Activated B cell treated with CpG ODN at 0.5 μM for 24 hours (primary cell): Measurements from ENCODE around the gene IL4. TPM values are rescaled to one million over a fixed set of nuclear protein-coding genes. Genes with fewer than 3 reads are reported as not detected.

Experiments used
- ATAC-seq: fragments of 200-7000 bp; cut with Tn5 transposase; one replicate; pipeline ENCODE4 v1.10.0; 2021; ENCODE audit warnings: low read depth, mild to moderate bottlenecking, moderate library complexity
- CTCF ChIA-PET: fragments of 350-600 bp; sonication (Branson Sonifier 250); formaldehyde crosslinking; loops from one replicate; lab custom pipeline; 2021; ENCODE audit warnings: antibody characterized with exemption; lab: Charles Lee
- POLR2A ChIA-PET: fragments of 350-600 bp; sonication (Branson Sonifier 250); formaldehyde crosslinking; loops from one replicate; lab custom pipeline; 2021; ENCODE audit warnings: antibody characterized with exemption; lab: Charles Lee
- DNase-seq: peaks from one replicate; pipeline ENCODE4 v3.0.0; 2022
- H3K27ac Mint-ChIP-seq: one replicate; pipeline ENCODE4 v1.8.0; 2020; ENCODE audit warnings: mixed read lengths
- H3K27me3 Mint-ChIP-seq: one replicate; pipeline ENCODE4 v1.8.0; 2021; ENCODE audit warnings: mixed read lengths
- H3K36me3 Mint-ChIP-seq: one replicate; pipeline ENCODE4 v1.8.0; 2021; ENCODE audit warnings: low read depth, mixed read lengths
- H3K4me1 Mint-ChIP-seq: one replicate; pipeline ENCODE4 v1.8.0; 2021; ENCODE audit warnings: mixed read lengths
- H3K4me3 Mint-ChIP-seq: one replicate; pipeline ENCODE4 v1.8.0; 2020; ENCODE audit warnings: mild to moderate bottlenecking, mixed read lengths
- H3K9me3 Mint-ChIP-seq: one replicate; pipeline ENCODE4 v1.8.0; 2020; ENCODE audit warnings: mixed read lengths
- intact Hi-C: fragments of 100-400 bp; cut with micrococcal nuclease; formaldehyde crosslinking; loops from one replicate; pipeline ENCODE4 v1.15.1; 2024
- total RNA-seq: library from RNA; stranded (reverse); gene quantifications from 2 replicates; pipeline ENCODE4 v1.2.3, GENCODE V29; 2022
- TF ChIP-seq, protein P1 (sequence below): fragments of 200-600 bp; IDR thresholded peaks from one replicate; pipeline ENCODE4 v1.8.0; 2022; ENCODE audit warnings: antibody characterized with exemption, mild to moderate bottlenecking

IL4 gene
- total RNA-seq, 1 donor from 2014 or later: not detected

DNA sequence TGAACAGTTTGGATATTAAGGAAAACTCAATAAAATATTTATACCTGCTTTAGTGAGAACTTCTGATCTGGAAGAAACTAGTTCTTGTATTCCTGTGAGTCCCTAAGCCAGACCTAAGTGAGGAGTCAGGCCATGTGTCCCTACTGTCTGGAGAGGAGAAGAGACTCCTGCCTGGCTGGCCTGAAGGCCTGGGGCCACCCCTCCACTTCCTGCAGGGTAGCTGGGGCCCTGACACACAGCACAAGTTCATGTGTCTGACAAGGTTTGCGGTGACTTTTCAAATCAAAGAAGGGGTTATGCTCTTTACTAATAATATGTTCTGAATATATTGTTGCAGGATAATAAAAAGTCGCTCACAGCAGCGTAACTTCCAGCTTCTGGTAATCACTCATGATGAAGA, 31.9 kb upstream of the IL4 start:
- ChIA-PET POLR2A (no interaction called here), CTCF (no interaction called here)
- Mint-ChIP-seq H3K4me1 (no peaks in the 10 kb centered on the region), H3K9me3 (no peaks in the 10 kb centered on the region), H3K27me3 (no peaks in the 10 kb centered on the region), H3K36me3 (peaks cover 69% of the 10 kb centered on the region), H3K27ac (no peak overlapping the region), H3K4me3 (no peak overlapping the region)
- TF ChIP-seq, protein P1, sequence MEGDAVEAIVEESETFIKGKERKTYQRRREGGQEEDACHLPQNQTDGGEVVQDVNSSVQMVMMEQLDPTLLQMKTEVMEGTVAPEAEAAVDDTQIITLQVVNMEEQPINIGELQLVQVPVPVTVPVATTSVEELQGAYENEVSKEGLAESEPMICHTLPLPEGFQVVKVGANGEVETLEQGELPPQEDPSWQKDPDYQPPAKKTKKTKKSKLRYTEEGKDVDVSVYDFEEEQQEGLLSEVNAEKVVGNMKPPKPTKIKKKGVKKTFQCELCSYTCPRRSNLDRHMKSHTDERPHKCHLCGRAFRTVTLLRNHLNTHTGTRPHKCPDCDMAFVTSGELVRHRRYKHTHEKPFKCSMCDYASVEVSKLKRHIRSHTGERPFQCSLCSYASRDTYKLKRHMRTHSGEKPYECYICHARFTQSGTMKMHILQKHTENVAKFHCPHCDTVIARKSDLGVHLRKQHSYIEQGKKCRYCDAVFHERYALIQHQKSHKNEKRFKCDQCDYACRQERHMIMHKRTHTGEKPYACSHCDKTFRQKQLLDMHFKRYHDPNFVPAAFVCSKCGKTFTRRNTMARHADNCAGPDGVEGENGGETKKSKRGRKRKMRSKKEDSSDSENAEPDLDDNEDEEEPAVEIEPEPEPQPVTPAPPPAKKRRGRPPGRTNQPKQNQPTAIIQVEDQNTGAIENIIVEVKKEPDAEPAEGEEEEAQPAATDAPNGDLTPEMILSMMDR: no peak
- no peak for ATAC-seq
- DNase-seq: no peak
- intact Hi-C loops: no loop called here

DNA sequence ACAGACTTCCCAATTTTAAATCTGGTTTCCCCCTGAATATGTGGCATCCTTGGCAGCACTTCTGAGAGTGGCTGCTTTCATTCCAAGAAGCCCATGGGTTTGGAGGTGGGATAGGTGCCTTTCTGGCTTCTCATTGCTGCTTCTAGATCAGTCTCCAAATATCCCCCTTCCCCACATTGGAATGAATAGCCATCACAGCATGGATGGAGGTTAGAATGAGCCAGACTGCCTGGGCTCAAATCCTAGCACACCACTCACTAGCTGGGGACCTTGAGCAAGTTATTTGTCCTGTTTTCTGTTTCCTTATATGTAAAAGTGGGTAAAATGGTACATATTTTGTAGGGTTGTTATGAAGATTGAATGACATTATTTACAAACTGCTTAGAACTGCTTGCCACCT, 29.6 kb upstream of the IL4 start:
- Mint-ChIP-seq H3K27ac (no peak overlapping the region), H3K4me3 (no peak overlapping the region)
- no peak for ATAC-seq

DNA sequence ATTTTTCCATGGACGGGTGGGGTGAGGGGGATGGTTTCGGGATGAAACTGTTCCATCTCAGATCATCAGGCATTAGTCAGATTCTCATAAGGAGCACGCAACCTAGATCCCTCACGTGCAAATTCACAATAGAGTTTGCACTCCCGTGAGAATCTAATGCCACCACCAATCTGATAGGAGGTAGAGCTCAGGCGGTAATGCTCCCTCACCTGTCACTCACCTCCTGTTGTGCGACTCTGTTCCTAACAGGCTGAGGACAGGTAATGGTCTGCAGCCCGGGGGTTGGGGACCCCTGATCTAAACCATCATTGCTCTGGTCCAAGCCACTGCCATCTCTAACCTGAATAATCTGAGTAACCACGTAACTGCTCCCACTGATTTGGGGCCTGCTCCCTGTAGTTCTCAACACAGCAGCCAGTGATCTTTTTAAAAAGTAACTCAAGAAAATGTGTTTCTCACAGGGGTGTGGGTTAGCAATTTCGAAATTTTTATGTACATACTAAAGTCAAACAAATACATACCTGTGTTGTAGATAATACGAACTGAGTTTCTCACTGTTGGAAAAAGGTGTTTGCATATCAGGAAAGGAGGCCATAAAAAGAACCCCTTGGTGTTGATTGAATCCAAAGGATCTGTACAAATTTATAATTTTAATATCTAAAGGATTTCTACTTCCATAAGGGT, 27.1 kb upstream of the IL4 start:
- Mint-ChIP-seq H3K27ac (no peak overlapping the region), H3K4me3 (no peak overlapping the region), H3K9me3 (peaks cover 13% of the 10 kb centered on the region), H3K36me3 (peaks cover 30% of the 10 kb centered on the region), H3K4me1 (no peaks in the 10 kb centered on the region), H3K27me3 (no peaks in the 10 kb centered on the region)
- TF ChIP-seq, protein P1: no peak
- no peak for ATAC-seq
- ChIA-PET CTCF (interaction anchor here (1.1 kb wide), 1 partner anchor 35 kb away, joined by 3 read pairs; no protein-coding TSS in a partner anchor), POLR2A (no interaction called here)
- DNase-seq: no peak
- intact Hi-C loops: no loop called here

More for the DNA sequence above, 29.6 kb upstream of the IL4 start:
- peaks cover 13% of the 10 kb centered on the region for H3K9me3 Mint-ChIP-seq
- peaks cover 52% of the 10 kb centered on the region for H3K36me3 Mint-ChIP-seq
- H3K27me3 Mint-ChIP-seq: no peaks in the 10 kb centered on the region
- DNase-seq: no peak
- POLR2A ChIA-PET: no interaction called here
- TF ChIP-seq, protein P1: no peak
- intact Hi-C loops: no loop called here
- CTCF ChIA-PET: no interaction called here
- no peaks in the 10 kb centered on the region for H3K4me1 Mint-ChIP-seq

DNA sequence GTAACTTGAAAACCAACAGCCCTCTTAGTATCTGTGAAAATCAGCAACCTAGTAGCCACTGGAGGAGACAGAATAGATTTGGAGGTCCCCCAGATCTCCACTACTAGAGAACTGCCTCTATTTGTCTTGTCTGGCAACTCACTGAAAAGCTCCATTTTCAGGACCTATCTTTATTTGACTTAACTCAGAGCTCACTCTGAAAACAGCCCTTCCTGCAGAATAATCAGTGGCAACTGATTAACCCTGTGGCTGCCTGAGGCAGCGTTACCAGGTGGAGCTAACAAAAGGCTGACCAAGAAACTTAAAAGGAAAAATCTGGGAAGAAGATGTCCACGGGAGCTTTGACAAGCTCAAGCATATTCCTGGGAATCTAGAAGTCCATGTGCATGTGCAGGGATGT, 26.3 kb upstream of the IL4 start:
- Mint-ChIP-seq H3K27ac (no peak overlapping the region), H3K9me3 (peaks cover 13% of the 10 kb centered on the region), H3K27me3 (no peaks in the 10 kb centered on the region), H3K4me3 (no peak overlapping the region), H3K36me3 (peaks cover 22% of the 10 kb centered on the region), H3K4me1 (no peaks in the 10 kb centered on the region)
- intact Hi-C loops: no loop called here
- TF ChIP-seq, protein P1: no peak
- ATAC-seq (no peak), DNase-seq (no peak)
- POLR2A ChIA-PET: no interaction called here
- CTCF ChIA-PET: interaction anchor here (0.6 kb wide), 1 partner anchor 14 kb away, joined by 3 read pairs; no protein-coding TSS in a partner anchor

DNA sequence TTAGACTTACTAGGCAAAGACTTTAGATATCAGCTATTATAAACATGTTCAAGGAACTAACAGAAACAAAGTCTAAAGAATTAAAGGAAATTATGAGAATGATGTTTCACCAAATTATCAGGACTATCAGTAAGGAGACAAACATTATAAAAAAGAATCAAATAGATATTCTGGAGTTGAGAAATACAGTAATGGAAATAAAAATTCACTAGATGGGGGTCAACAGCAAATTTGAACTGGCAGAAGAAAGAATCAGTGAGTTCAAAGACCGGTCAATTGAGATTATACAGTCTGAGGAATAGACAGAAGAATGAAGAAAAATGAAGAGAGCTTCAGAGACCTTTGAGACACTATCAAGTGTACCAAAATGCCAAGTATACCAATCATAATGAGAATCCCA, 25.4 kb upstream of the IL4 start:
- H3K4me3 Mint-ChIP-seq: no peak overlapping the region
- no peaks in the 10 kb centered on the region for H3K27me3 Mint-ChIP-seq
- TF ChIP-seq, protein P1: no peak
- H3K27ac Mint-ChIP-seq: no peak overlapping the region
- ATAC-seq (no peak), DNase-seq (no peak)
- peaks cover 13% of the 10 kb centered on the region for H3K9me3 Mint-ChIP-seq
- CTCF ChIA-PET: no interaction called here
- intact Hi-C loops: no loop called here
- POLR2A ChIA-PET: no interaction called here
- peaks cover 14% of the 10 kb centered on the region for H3K36me3 Mint-ChIP-seq
- no peaks in the 10 kb centered on the region for H3K4me1 Mint-ChIP-seq
